OCI-LY7 (cell line): ENCODE results near the gene GET4. TPM values are rescaled to one million over a fixed set of nuclear protein-coding genes. Genes with fewer than 3 reads are reported as not detected.
"Not testable (repeated sequence)": the region's sequence is repeated elsewhere in the genome, so short reads cannot be mapped to it uniquely, and the experiment has no call there.

ENCODE experiments used
- BruUV-seq: library from RNA; stranded (reverse); fragments of 400-500 nt; replicated peaks from 2 replicates; lab custom pipeline; 2021; lab: Mats Ljungman, UMichigan
- CTCF ChIA-PET: fragments of 300-600 bp; sonication (Branson Sonifier 250); formaldehyde crosslinking; loops from one replicate; lab custom pipeline; 2022; ENCODE audit warnings: antibody characterized with exemption; ENCODE audit not compliant: unreplicated experiment; lab: Charles Lee
- POLR2A ChIA-PET: fragments of 300-600 bp; sonication (Branson Sonifier 250); formaldehyde crosslinking; loops from one replicate; lab custom pipeline; 2022; ENCODE audit warnings: antibody characterized with exemption; lab: Charles Lee
- DNase-seq: peaks from one replicate; pipeline ENCODE4 v3.0.0-alpha.2; 2015; ENCODE audit warnings: low spot score
- H2AFZ ChIP-seq: fragments of 200-600 bp; sonication (generic), shearing (Covaris generic); 2 replicates; pipeline ENCODE4 v1.6.1; 2014; ENCODE audit warnings: mild to moderate bottlenecking, antibody characterized with exemption, low read length, moderate library complexity
- H3K27ac ChIP-seq: fragments of 200-600 bp; sonication (generic); 2 replicates; pipeline ENCODE4 v1.5.1; 2014; ENCODE audit warnings: mixed run types, low read depth, mild to moderate bottlenecking, moderate library complexity, low read length, inconsistent platforms; ENCODE audit not compliant: poor library complexity, severe bottlenecking
- H3K36me3 ChIP-seq: fragments of 200-600 bp; sonication (generic); 2 replicates; pipeline ENCODE4 v1.6.1; 2014; ENCODE audit warnings: mild to moderate bottlenecking, antibody characterized with exemption, low read length, moderate library complexity, mixed read lengths; ENCODE audit not compliant: insufficient read depth
- H3K4me1 ChIP-seq: fragments of 200-600 bp; sonication (generic); 2 replicates; pipeline ENCODE4 v1.5.1; 2014; ENCODE audit warnings: mild to moderate bottlenecking, low read length; ENCODE audit not compliant: insufficient read depth, poor library complexity, severe bottlenecking
- H3K4me2 ChIP-seq: fragments of 200-600 bp; sonication (generic); 2 replicates; pipeline ENCODE4 v1.6.1; 2014; ENCODE audit warnings: mild to moderate bottlenecking, low read length
- H3K4me3 ChIP-seq: fragments of 200-600 bp; sonication (generic); 2 replicates; pipeline ENCODE4 v1.5.1; 2014; ENCODE audit warnings: mild to moderate bottlenecking, low read depth, low read length; ENCODE audit not compliant: poor library complexity, severe bottlenecking
- H3K79me2 ChIP-seq: fragments of 200-600 bp; sonication (generic); 2 replicates; pipeline ENCODE4 v1.6.1; 2016; ENCODE audit warnings: low read depth, mild to moderate bottlenecking, low read length, moderate library complexity, mixed read lengths; ENCODE audit not compliant: insufficient read depth
- H3K9me2 ChIP-seq: fragments of 200-600 bp; sonication (generic); 2 replicates; pipeline ENCODE4 v1.6.1; 2016; ENCODE audit warnings: mild to moderate bottlenecking, low read length, mixed read lengths; ENCODE audit not compliant: insufficient read depth
- H3K9me3 ChIP-seq: fragments of 200-600 bp; sonication (generic); 2 replicates; pipeline ENCODE4 v1.6.1; 2014; ENCODE audit warnings: mild to moderate bottlenecking, mixed run types, low read length, mixed read lengths
- H4K20me1 ChIP-seq: fragments of 200-600 bp; sonication (generic); 2 replicates; pipeline ENCODE4 v1.6.1; 2014; ENCODE audit warnings: mild to moderate bottlenecking, antibody characterized with exemption, low read length, moderate library complexity, mixed read lengths; ENCODE audit not compliant: insufficient read depth
- EZH2phosphoT487 ChIP-seq: fragments of 200-600 bp; sonication (generic); IDR thresholded peaks from 2 replicates; pipeline ENCODE4 v1.6.1; 2018; ENCODE audit warnings: low read depth, borderline replicate concordance, mild to moderate bottlenecking, mixed run types, antibody characterized with exemption, low read length, moderate library complexity, mixed read lengths
- intact Hi-C: fragments of 100-400 bp; cut with micrococcal nuclease; formaldehyde crosslinking; loops from one replicate; pipeline ENCODE4 v1.10.0; 2022; ENCODE audit not compliant: unreplicated experiment
- total RNA-seq, 2 experiments: library from RNA; depleted of rRNA in 1 of 2; stranded (reverse); fragments of >200 nt in 1 of 2; shearing (Covaris generic) in 1 of 2; gene quantifications; 2 replicates each; pipeline ENCODE4 v1.2.3, GENCODE V29; 2014 to 2022
- TF ChIP-seq, protein P1 (sequence below): fragments of 200-600 bp; sonication (generic); conservative IDR thresholded peaks from 2 replicates; pipeline ENCODE4 v1.5.1; 2014; ENCODE audit warnings: mild to moderate bottlenecking, antibody characterized with exemption, low read length, moderate library complexity, mixed read lengths

Gene GET4
- total RNA-seq, 2 experiments from 2014 or later, result 46.3 to 54.5 TPM

DNA sequence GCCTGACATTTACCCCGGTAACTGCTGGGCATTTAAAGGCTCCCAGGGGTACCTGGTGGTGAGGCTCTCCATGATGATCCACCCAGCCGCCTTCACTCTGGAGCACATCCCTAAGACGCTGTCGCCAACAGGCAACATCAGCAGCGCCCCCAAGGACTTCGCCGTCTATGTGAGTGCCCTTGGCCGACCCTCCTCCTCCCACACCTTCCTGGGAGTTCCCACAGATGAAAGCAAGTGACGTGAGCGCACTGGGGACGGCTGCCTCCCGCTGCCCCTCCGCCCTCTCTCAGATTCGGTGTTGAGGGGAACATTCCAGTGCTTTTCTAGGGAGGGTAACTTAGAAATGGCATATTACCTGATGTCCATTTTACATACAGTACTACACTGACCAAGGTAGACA is 7.0 kb upstream of the GET4 start:
- Histone ChIP-seq H3K9me3 (no peaks in the 10 kb centered on the region), H3K4me1 (peaks cover 14% of the 10 kb centered on the region), H3K4me2 (no peak overlapping the region), H3K4me3 (no peak overlapping the region), H2AFZ (no peak overlapping the region), H3K79me2 (no peaks in the 10 kb centered on the region), H4K20me1 (no peaks in the 10 kb centered on the region), H3K27ac (no peak overlapping the region), H3K9me2 (no peaks in the 10 kb centered on the region), H3K36me3 (peaks cover 70% of the 10 kb centered on the region)
- POLR2A ChIA-PET, result interaction anchor here (0.7 kb wide), 1 partner anchor 607 kb away, joined by 6 read pairs; no protein-coding TSS in a partner anchor
- intact Hi-C loops, result no loop called here
- CTCF ChIA-PET, result no interaction called here
- BruUV-seq, result no TSS peak
- no peak for DNase-seq
- TF ChIP-seq, protein P1, sequence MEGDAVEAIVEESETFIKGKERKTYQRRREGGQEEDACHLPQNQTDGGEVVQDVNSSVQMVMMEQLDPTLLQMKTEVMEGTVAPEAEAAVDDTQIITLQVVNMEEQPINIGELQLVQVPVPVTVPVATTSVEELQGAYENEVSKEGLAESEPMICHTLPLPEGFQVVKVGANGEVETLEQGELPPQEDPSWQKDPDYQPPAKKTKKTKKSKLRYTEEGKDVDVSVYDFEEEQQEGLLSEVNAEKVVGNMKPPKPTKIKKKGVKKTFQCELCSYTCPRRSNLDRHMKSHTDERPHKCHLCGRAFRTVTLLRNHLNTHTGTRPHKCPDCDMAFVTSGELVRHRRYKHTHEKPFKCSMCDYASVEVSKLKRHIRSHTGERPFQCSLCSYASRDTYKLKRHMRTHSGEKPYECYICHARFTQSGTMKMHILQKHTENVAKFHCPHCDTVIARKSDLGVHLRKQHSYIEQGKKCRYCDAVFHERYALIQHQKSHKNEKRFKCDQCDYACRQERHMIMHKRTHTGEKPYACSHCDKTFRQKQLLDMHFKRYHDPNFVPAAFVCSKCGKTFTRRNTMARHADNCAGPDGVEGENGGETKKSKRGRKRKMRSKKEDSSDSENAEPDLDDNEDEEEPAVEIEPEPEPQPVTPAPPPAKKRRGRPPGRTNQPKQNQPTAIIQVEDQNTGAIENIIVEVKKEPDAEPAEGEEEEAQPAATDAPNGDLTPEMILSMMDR, result no peak
- TF ChIP-seq EZH2phosphoT487, result no peak

- Histone ChIP-seq H3K4me1 (peaks cover 31% of the 10 kb centered on the region), H3K36me3 (peaks cover 56% of the 10 kb centered on the region), H3K4me2 (no peak overlapping the region), H3K4me3 (no peak overlapping the region), H3K79me2 (peaks cover 2% of the 10 kb centered on the region; the same call in 1 of the 2 replicates), H3K27ac (no peak overlapping the region), H2AFZ (no peak overlapping the region), H3K9me2 (no peaks in the 10 kb centered on the region), H4K20me1 (no peaks in the 10 kb centered on the region), H3K9me3 (no peaks in the 10 kb centered on the region)
- DNase-seq, result no peak
- BruUV-seq, result no TSS peak
- intact Hi-C loops, result no loop called here
- TF ChIP-seq, protein P1, result no peak
- TF ChIP-seq EZH2phosphoT487, result no peak
- ChIA-PET POLR2A (no interaction called here), CTCF (interaction anchor here (0.6 kb wide), 1 partner anchor 121 kb away, joined by 5 read pairs; no protein-coding TSS in a partner anchor)
Measured at GRCh38 chr7:871900-872537, 4.3 kb upstream of the GET4 start.

- POLR2A ChIA-PET, CTCF ChIA-PET, H3K9me3 ChIP-seq, H3K4me3 ChIP-seq, DNase-seq, H4K20me1 ChIP-seq, H3K4me2 ChIP-seq, H3K9me2 ChIP-seq, H3K79me2 ChIP-seq, H2AFZ ChIP-seq, H3K27ac ChIP-seq, BruUV-seq: not testable (repeated sequence)
- Histone ChIP-seq H3K4me1 (peaks cover 31% of the 10 kb centered on the region), H3K36me3 (peaks cover 50% of the 10 kb centered on the region)
- intact Hi-C loops, result loop anchor here (1.0 kb wide), 2 partner anchors 86 to 550 kb away; no protein-coding TSS in a partner anchor
Measured at GRCh38 chr7:872685-873084, 3.7 kb upstream of the GET4 start.
